AML-193 (cell line): Measurements from ENCODE around the gene RAB40A.
"Not testable (repeated sequence)": the region's sequence is repeated elsewhere in the genome, so short reads cannot be mapped to it uniquely, and the experiment has no call there.

Experiments used
- DNase-seq, 2 experiments: peaks; one replicate each; lab custom pipeline; 2025; lab: John Stamatoyannopoulos, UW

Gene RAB40A

DNA sequence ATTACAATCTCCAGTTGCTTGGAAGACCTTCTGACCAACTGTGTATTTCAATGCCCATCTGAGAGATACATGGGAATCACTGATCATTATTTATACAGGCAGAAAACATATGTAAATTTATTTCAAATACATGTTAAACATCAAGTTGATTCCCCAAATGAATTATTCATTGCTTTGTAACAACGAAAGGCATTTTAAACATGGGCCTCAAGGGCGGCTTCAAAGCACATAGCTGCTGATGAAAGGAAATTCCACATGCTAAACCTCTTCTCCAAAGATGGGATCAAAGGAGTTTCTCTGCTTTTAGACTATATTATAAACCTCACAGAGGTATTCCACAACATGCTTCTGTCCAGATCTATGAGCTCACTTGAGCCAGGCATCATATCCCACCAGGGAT is 4.3 kb upstream of the RAB40A start:
- no peak for DNase-seq

DNA sequence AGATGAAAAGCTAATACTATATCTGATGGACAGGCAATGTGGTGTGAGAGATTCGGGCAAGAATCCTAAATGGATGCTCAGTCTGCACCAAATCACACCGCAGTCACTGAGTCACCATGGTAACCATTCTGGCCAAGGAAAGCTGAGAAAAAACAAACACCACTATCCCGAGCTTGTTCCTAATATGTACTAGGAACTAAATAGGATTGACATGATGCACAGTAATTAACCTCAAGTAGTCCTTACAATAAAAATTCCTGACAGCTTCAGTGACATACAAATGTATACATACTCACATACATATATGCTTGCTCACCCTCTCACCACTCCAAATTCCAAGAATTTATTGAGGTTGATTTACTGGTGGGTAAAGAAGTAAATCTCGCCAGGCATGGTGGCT is 1.1 kb upstream of the RAB40A start:
- DNase-seq, result no peak

DNA sequence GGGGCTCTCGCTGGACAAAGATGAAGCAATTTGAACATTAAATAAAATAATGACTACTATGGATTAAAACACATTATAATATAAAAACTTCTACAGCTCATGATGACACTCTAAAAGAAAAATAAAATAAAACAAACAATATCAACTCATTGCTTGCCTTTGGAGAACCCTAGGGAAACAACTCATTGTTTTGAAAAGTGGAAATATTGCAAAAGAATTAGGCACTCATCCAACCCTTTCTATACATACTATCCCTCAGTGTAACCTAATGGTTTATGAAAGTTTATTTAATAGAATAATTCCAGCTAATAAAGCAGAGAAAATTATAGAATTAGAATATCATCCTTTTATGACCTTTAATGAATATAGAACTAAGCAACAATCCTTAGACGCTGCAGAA is 718 bp downstream of the RAB40A start:
- DNase-seq, result no peak

DNA sequence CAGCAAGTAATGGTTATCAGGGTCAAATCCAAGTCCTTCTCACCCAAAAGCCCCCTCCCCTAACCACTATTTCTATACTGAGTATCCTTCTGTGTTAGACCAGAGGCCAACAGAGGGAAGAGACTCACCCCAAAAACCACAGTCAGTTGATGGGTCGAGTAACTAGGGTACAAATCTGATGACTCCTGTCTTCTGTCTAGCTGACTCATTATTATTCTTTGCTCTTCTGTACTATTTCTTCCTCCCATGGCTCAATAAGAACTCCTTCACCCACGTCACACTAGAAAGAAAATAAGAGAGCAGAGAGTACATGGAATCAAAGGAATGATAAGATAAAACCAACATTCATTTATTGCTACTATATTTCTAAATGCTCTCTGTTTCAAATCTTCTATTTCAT is 2.0 kb downstream of the RAB40A start:
- DNase-seq, result no peak

DNA sequence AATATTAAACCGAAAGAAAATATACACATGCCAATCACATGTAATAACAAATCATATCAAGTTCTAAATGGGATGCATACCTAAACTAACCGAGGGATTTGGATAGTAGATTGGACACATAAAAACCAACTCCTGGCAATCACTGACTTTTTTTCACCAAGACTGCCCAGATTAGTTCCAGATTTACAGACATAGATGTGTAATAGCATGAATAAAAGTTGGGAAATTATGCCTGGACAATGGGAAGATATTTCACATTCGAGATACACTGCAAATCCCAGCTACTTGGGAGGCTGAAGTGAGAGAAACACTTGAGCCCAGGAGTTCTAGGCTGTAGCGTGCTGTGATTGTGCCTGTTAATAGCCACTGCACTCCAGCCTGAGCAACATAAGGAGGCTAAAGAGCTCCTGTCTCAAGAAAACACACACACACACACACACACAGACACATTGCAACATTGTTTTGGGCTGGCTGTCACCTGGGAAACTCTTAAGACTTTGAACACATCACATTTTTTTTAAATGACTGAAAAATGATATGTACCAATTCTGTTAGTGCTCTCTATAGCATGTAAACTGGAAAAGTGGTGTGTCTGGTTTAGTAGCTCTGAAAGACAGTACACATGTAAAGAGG is 5.7 kb downstream of the RAB40A start:
- DNase-seq, result no peak

DNA sequence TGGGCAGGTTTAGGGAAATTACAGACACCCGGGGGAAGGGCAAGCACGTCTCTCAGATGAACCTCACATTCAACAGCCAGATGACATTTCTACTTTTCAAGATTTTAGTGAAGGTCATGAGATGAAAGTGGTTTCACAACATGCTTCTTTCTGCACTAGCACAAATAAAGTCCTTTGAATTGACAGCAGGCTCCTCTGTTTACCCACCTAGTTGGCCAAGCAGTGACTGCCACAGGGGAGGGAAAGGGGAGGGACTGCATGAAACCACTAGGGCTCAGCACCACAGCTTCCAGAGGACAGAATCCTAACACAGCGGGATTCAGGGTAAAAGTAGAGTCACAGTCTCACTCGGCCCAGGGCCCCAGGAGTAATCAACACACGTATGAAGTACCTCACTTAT is 6.2 kb downstream of the RAB40A start:
- DNase-seq, result no peak

DNA sequence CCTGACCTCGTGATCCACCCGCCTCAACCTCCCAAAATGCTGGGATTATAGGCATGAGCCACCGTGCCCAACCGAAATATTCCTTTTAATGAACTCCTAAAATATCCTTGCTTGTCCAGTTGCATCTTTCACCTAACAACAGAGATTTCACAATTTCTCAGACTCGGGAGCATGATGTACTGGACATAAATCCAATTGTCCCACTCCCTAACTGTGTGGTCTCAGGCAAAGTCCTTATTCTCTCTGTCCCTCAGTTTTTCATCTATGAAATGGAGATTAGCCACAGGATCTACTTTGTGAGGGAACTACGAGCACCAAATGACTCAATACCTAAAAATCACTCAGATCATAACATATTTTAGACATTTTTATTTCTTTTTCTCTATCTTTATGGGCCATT is 9.3 kb downstream of the RAB40A start:
- no peak for DNase-seq

DNA sequence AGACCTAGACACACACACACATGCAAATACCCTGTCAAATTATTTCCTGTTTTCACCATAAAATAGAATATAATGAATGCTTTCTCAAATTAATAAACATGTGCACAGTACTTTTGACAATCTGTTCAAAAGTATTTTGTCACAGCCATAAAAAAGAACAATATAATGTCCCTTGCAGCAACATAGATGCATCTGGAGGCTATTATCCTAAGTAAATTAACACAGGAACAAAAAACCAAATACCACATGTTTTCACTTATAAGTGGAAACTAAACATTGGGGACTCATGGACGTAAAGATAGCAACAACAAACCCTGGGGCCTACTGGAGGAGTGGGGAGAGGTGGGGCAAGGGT is 15.5 kb downstream of the RAB40A start:
- no peak for DNase-seq

DNA sequence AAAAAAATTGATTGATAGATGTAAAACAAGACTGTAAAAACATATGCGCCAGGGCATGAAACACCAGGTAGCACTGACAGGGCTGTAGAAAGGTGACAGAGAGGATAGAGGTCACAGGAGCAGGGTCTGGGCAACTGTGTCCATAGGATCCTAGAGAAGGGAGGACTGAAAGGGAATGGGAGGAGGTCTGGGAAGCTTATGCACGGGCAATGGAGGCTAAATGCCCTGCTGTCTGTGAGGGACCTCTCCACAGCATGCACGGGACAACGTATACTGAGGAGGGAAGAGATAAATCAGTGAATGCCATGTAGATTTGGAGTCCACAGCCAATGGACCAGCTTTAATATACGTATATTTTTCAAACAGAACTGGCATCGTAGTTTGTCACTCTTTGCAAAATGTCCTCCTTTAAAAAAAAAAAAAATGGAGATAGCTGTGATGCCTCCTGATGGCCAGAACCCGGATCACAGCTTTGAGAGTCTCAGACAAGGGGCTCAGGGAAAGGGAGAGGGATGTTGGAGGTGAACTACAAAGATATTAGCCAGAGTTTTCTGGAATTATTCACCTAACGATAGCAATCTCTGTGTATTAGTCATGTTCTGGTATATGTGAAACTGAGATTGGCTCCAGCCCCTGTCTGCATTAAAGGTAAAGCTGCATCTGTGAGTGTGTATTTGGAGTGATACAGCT is 16.0 kb downstream of the RAB40A start:
- no peak for DNase-seq

DNA sequence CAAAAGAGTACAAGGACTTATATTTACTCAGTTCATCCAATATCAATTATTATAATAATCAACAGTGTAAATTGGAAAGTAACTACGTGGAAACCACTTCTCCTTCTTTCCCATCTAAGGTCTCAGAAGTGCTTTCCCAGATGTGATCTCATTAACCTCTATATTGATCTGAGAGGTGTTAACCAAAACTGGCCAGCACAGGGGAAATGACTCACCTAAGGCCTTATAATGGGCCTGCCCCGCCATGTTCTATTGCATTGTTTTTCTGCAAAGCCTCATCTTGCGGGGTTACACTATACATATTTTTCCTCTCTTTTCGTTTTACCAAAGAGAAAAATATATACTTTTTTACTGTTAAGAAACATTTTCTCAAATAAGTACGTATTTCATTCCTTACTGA is 20.5 kb downstream of the RAB40A start:
- no peak for DNase-seq

DNA sequence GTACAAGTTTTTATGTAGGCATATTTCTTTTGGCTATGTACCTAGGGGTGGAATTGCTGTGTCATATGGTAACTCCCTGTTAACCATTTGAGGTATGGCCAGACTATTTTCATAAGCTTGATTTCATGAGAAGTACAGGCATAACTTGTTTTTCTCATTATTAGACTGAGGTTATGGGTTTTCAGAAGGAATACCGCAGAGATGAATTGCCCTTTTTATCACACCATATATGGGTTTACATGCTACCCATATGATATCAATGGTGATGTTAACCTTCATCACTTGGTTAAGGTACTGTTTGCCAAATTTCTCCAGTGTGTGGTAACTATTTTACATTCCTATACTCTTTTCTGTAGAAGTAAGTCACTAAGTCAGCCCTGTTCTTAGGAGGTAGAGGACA is 23.5 kb downstream of the RAB40A start:
- no peak for DNase-seq

DNA sequence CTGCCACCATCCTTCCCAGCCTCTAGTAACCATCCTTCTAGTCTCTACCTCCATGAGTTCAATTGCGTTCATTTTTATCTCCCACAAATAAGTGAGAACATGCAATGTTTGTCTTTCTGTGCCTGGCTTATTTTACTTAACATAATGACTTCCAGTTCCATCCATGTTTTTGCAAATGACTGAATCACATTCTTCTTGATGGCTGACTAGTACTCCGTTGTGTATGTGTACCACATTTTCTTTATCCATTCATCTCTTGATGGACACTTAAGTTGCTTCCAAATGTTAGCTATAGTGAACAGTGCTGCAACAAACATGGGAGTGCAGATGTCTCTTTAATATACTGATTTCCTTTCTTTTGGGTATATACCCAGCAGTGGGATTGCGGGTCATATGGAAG is 25.7 kb downstream of the RAB40A start:
- DNase-seq, result not testable (repeated sequence)

DNA sequence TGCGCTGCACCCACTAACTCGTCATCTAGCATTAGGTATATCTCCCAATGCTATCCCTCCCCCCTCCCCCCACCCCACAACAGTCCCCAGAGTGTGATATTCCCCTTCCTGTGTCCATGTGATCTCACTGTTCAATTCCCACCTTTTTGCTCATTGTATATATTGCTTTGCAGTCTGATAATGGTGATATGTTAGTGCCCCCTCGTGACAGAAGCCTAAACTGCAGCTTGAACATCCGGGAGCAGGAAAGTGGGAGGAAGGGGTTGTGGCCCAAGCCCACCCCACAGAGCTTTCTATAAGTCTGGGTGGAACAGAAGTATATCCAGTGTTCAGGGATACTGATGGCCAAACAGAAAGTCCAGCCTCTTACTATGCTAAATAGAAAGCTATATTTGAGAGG is 29.6 kb downstream of the RAB40A start:
- peak; percentile 0 to 7 for DNase-seq

DNA sequence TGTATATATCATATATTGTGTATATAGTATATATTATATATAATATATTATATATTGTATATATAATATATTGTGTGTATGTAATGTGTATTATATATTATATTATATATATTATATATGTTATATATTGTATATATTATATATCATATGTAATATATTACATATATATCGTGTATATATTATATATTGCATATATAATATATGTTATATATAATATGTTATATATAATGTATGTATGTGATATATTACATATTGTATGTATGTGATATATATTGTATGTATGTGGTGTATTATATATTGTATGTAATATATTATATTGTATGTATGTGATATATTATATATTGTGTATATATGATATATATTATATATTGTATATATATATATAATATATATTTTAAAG is 30.5 kb downstream of the RAB40A start:
- no peak for DNase-seq

DNA sequence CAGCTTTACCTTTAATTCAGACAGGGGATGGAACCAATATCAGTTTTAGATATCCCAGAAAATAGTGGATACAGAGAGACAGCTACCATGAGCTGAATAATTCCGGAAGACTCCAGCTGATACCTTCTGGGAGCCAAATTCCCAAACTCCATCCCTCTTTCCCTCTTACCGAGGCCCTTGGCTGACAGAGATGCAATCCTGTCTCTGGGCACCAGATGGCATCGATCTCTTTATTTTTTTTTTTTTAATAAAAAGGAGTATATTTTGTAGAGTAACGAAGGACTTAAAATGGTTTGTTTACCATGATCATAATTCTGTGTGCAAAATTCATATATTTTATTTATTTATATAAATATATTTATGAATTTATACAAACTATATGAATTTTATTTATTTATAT is 31.0 kb downstream of the RAB40A start:
- DNase-seq, result peak in 1 of 2 experiments; percentile 6

DNA sequence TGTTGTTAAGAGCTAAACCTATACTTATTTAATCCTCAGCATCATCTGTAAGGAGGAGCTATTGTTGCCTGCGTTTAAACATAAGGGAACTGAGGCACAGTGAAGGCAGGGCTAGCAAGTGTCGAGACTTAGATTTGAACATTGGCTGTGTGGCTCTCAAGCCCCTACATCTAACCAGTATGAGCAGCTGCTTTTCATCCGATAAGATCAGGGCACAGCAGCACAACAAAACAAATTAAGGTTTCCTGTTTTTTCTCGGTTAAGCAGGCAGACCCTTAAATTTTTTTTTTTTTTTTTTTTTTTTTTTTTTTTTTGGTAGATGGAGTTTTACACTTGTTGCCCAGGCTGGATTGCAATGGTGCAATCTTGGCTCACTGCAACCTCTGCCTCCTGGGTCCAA is 35.6 kb downstream of the RAB40A start:
- DNase-seq, result no peak

DNA sequence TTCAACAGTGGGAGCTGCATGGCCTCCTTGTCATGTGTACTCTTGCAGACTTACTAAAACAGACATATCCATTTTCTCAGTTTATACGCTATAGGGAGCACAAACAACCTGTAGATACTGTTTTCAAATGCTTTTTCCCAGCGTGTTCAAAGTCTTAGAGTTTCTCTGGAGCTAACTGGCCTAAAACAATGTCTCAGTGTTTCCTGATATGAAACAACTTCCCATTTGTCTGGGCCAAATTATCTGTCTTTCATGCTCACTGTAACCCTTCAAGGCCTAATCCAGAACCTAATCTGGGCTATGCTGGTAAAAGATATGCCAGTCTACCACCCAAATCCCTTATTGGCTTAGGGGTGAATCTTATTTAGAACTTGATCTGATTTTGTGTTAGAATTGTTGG is 38.8 kb downstream of the RAB40A start:
- no peak for DNase-seq

DNA sequence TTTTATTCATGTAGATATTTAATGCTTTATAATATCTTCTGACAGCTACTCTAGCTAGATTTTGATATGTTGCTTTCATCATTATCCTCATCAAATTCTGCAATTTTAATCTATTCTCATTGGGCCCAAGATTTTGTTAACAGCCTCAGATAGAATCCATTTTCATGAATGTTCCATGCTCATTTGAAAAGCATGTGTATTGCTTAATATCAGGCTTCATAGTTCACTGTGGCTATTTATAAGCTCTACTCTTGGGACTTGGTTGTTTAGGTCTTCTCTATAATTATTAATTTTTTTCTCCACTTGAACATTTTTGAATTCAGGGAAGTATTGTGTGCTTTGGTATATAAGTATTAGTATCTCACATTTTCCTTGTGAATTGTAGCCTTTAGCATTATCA is 41.8 kb downstream of the RAB40A start:
- no peak for DNase-seq

DNA sequence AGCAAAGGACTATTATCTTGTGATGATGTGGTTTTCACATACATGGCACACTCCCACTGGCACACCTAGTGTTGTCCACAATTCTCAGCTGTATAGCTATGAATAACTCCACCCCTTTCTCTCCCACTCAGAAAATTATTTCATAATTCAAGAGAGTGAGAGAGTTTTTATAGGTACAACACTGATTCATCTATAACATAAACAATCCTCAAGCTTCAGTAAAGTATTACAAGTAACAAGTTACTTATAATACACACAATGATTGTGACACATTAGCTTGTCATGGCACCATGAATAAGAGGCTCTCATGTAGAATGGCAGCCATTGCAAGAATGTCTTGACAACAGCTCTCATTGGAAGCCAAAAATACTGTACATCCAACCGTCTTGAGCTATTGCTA is 43.9 kb downstream of the RAB40A start:
- DNase-seq, result no peak

DNA sequence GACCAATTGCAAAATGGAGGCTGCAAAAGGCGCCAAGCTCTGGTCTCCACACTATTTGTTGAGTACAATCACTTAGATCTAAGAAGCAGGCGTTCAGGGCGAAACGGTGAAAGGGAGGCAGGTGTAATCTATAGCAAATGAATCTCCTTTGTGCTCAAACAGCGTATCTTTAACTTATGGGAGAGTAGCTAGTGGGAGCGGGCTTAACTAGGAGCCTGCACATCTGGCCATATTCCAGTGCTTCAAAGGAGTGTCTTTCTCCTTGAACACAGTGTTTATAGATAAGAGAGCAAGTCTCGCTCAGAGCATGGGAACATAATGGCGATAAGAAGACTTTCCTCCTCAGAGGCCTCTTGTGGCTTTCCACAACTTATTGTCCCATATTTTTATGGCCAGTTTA is 49.3 kb downstream of the RAB40A start:
- not testable (repeated sequence) for DNase-seq

DNA sequence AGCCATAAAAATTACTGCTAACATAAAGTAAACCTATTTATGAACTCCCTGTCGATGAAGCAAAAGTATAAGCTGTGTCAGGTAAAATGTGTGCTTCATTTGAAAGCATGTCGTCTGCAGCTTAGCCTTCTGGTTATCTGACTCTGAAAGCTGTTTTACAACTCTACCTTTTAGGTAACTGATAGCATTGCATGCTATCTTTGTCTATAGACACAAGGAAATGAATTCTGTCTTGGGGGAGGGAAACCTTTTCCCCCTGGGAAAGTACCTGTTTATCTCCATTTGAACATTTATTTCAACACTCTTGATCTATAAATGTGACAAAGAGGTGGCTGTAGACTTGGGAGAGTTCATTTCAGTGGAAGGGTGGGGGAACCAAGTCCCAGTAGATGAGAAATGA is 51.4 kb downstream of the RAB40A start:
- no peak for DNase-seq

DNA sequence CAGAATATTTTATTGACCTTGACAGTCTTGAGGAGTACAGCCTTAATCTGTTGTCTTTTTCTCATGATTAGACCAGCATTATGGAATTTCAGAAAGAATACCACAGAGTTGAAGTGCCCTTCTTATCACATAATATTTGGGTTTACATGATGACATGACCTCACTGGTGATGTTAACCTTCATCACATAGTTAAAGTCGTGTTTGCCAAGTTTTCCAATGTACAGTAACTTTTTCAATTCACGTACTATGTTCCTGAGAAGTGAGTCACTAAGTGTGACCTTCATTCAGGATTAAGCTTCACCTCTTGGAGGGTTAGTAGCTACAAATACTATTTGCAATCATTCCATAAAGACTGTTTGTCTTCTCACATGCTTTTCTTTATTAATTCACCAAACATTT is 52.1 kb downstream of the RAB40A start:
- DNase-seq, result no peak

DNA sequence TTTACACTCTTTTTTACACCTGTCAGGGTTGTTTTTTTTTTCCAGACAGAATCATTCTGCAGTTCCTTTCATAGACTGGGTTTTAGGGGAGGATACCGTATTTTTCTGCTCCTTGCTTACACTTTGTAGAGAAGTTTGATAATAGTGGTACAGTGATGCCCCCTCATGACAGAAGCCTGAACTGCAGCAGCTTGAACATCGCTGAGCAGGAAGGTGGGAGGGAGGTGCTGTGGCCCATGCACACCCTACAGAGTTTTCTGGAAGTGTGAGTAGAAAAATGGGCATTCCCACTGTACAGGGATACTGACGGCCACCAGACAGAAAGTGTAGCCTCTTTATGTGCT is 54.5 kb downstream of the RAB40A start:
- DNase-seq, result peak; percentile 38

DNA sequence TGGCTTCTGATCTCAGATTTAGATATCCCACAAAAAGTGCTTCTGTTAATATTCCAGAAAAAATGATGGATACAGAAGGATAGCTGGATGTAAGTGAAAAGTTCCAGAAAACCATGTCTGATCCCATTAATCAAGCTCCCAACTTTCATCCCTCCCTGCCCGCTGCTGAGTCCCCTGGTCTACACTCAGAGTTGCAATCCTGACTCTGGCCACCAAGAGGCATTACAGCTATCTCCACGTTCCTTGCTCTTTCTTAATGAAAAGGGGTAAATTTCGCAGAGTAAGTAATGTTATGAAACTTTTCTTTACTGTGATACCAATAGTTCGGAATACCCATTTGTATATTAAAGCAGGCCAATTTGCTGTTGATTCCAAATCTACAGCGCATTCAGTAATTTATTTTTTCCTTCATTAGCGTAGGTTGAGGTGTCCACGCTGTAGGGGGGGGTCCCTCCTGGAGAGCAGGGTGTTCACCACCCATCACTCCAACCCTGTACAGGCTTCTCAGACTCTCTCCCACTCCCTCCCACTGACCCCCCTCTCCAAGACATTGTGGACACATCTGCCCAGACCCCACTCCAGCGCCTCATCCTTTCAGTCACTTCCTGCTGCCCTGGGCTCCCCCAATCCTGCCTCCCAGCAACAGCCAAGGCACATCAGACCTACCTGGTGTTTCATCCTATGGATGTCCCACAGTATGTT is 55.1 kb downstream of the RAB40A start:
- DNase-seq, result peak; percentile 10 to 23
